Suprapubic skin (tissue), 3 donors: Measurements from ENCODE around the gene THTPA.

Source experiments
- CTCF ChIP-seq, 2 donors: fragments of 200-600 bp in 1 of 2; fragments of 450-650 bp in 1 of 2; sonication (generic) in 1 of 2; IDR thresholded peaks; one replicate each; pipeline ENCODE4 v1.5.1; 2016 to 2019; ENCODE audit warnings: antibody characterized with exemption in 2 of 2, mild to moderate bottlenecking in 1 of 2, moderate library complexity in 1 of 2
- POLR2AphosphoS5 ChIP-seq, 3 donors: sonication (generic); formaldehyde crosslinking; IDR thresholded peaks; one replicate each; pipeline ENCODE4 v1.6.1; 2017; ENCODE audit warnings: antibody characterized with exemption in 3 of 3

- TF ChIP-seq CTCF (IDR thresholded peaks at IDR 0.05): no peak
- TF ChIP-seq POLR2AphosphoS5 (IDR thresholded peaks at IDR 0.05): no peak
Observed at GRCh38 chr14:23529016-23529415, 27.1 kb upstream of the THTPA start.
